Vagina (tissue), 2 donors: ENCODE data around the gene FGD4.

Experiments
- CTCF ChIP-seq, 3 experiments: fragments of 450-650 bp in 2 of 3; fragments of 200-600 bp in 1 of 3; sonication (generic) in 1 of 3; IDR thresholded peaks; one replicate each; pipeline ENCODE4 v1.5.1; 2017 to 2019; ENCODE audit warnings: antibody characterized with exemption in 3 of 3, mild to moderate bottlenecking in 2 of 3, moderate library complexity in 2 of 3
- POLR2A ChIP-seq, 2 donors: fragments of 450-650 bp; IDR thresholded peaks; one replicate each; pipeline ENCODE4 v1.6.1; 2017; ENCODE audit warnings: antibody characterized with exemption in 2 of 2, mild to moderate bottlenecking in 2 of 2, moderate library complexity in 2 of 2
- POLR2AphosphoS5 ChIP-seq, 2 donors: sonication (generic); formaldehyde crosslinking; IDR thresholded peaks; one replicate each; pipeline ENCODE4 v1.9.0; 2017; ENCODE audit warnings: antibody characterized with exemption in 2 of 2, mild to moderate bottlenecking in 2 of 2, low read depth in 1 of 2; ENCODE audit not compliant: insufficient read depth in 1 of 2

GRCh38 chr12:32488132-32488531 lies 88.8 kb downstream of the FGD4 start:
- TF ChIP-seq CTCF (IDR thresholded peaks at IDR 0.05) = no peak
- TF ChIP-seq POLR2AphosphoS5 (IDR thresholded peaks at IDR 0.05; ENCODE audit: insufficient read depth in 1 of 2, low read depth in 1 of 2) = no peak
- TF ChIP-seq POLR2A (IDR thresholded peaks at IDR 0.05) = no peak
